NCI-H69 (cell line): Measurements from ENCODE around the gene LYRM2.

Experiments
- DNase-seq: peaks from one replicate; lab custom pipeline; 2025; lab: John Stamatoyannopoulos, UW

The LYRM2 gene

DNA sequence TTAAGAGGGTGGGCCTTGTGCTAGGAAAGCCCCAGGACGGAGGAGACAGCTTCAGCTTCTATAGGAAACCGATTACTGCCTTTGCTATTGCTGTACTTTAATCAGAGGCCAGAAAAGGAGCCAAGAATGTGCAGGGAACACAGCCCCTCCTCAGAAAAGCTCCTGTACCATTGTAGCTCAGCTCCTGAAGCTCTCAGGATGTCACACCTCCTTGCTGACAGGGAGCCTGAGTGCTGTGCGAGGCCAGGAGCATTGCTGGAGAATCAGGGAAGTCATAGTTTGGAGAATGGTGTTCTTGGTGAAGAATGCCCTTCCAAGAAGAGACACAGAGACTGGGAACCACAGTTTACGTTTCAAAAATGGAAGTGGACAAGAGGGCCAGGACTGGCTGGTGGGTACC is 46.8 kb downstream of the LYRM2 start:
- DNase-seq = no peak

DNA sequence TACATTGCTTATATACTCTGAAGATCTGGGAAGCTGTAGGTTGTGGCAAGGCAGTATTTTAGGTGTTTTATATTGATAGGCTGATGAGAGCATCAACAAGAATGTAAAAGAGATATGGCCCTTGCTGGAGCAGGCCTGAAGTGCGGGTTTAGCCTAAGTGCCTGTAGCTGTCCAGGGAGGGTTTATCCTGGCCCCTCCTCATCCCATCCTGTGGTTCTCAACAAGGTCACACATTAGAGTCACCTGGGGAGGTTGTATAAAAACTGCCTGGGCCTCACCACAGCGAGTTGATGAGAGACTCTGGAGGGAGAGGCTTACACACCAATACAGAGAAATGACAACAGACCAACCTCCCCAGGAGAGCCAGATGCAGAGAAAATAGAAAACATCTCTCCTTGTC is 48.4 kb downstream of the LYRM2 start:
- no peak for DNase-seq

DNA sequence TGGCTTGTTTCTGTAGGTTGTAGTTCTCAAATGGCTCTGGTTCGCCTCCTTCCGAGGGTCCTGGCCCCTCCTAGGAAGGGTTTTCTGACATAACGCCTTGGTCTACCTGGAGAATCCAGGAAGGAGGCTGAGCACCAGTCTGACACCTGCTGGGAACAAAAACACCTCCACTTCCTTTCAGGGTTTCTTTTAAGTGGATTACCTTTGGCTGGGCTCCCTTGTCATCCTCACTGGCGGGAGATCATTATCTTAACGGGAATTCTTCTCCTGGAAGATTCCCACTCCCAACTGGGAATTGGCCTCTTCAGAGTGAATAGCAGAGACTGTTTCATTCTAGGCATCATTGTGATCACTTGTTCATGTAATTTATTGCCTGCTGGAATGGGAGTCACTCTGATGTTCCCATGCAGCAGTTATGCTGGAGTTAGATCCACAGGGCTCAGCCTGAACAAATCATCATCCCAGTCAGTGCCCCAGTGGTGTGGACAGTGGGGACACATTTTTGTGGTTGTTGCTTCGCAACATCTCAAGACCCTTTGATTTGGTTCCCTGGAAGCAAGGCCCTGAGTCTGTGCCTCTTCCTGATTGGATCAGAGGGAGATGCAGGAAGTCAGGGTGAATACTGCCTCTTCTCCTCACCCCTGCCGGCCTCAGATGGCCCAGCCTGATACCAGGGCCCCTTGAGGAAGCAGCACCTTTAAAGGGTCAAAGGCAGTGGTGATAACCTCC is 49.1 kb downstream of the LYRM2 start:
- peak; percentile 78 for DNase-seq

DNA sequence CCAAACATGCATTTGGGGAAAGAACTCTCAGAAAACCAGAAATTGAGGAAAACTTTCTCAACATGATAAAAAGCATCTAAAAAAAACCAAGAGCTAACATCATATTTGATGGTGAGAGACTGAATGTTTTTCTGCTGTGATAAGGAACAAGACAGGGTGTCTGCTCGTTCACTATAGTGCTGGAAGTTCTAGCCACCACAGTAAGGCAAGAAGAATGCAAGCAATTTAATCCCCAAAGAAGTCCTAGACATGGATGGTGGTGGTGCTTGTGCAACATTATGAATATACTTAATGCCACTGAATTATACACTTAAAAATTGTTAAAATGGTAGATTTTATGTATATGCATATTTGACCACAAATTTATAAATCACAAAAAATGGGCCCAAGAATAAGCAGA is 53.4 kb downstream of the LYRM2 start:
- DNase-seq = no peak

DNA sequence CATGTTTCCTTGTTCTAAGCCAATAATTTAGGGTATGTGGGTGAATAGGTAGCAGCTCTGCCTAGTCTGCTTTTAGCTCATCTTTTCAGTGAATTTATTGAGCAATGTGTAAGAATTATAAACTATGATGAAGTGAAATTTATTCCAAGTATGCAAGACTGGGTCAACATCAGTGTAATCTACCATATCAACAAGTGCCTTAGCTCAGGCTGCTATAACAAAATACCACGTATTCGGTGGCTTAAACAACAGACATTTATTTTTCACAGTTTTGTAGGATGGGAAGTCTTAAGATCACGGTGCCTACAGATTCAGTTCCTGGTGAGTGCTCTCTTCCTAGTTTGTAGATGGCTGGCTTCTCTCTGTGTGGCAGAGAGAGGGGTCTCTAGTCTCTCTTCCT is 54.0 kb downstream of the LYRM2 start:
- DNase-seq = no peak

DNA sequence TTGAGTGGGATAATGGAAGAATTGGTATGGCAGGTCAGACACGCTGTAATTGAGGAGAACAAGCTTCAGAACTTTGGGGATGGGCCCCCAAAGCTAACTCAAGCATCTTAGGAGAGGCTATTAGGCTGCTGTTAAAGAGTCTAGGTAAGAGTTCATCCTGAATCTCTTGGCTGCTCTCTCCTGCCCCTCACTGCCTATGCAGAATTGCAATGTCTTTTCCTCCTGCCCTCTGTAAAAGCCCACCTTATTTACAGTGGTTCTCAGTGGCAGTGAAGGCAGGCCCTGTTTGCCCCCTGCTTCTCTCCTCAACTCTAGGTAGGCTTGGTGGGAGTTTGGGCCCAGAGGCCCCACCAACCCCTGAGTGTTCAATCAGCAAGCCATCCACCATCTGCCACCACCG is 55.0 kb downstream of the LYRM2 start:
- no peak for DNase-seq

DNA sequence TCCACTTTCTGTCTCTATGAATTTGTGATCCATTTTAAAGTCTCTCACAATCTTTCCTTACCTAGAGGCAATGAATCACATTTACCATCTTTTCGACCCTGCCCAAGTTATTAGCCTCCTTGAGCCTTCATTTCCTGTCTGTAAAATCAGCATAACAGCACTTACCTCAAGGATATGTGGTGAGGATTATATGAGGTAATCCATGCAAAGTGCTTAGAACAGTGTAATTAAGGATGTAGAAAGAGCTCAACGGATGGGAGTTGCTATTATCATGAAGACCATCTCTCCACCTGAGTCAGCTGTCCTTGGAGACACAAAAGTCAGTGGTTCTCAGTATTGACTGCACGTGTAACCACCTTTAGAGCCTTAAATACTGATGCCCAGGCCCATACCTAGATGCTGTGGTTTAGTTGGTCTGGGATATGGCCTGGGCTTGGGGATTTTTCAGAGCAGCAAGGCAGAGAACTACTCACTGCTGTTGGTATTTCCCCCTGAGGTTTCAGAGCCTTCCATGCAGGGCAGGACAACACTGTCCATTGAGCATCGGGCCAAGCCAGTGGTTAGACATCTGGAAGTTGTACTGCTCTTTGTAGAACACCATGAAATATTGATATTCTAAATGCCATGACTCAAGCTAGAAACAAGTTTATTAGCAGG is 55.8 kb downstream of the LYRM2 start:
- DNase-seq = peak; percentile 53

DNA sequence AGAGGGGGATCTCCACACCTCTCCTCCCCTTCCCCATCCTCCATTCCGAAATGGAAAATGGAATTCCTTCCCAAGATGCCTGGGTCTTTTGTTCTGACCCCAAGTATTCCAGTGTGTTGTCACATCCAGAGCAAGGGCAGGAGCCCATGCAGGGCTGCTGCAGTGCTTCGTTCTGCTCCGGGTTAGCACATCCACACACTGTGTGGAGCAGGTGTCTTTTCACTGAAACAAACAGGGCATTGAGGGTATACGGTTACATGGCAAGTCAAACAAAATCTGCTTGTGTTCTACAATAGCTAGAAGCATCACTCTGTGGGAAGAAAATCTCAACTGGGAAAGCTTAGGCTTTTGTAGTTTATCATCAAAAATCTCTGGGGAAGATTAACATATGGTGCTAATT is 56.9 kb downstream of the LYRM2 start:
- DNase-seq = peak; percentile 93

DNA sequence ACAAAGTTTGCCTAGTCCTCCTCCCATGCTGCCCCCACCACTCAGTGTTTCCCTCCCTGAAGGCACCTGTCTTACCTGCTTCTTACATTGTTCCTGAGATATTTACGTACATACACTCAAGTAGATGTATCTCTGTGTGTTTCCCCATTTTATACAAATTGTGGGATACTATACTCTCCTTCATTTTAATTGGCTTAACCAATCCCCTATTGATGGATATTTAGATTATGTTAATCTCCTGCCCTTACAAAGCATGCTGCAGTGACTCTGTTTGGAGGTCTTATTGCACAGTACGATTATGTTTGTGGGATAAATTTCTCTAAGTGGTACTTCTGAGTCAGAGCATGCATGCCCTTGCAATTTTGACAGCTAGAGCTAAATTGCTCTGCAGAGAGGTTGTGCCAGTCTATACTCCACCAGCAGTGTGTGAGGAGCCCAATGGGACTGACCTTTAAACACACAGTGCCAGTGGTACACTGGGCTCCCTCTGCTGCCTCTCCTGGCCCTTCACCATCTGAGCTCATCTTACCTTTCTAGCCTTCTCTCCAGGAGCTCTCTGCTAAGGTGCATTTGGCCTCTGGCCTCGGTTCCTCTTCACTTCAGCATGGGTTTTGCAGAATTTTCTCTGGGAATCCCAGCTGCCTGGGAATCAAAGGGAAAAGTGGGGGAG is 57.4 kb downstream of the LYRM2 start:
- peak; percentile 77 for DNase-seq

DNA sequence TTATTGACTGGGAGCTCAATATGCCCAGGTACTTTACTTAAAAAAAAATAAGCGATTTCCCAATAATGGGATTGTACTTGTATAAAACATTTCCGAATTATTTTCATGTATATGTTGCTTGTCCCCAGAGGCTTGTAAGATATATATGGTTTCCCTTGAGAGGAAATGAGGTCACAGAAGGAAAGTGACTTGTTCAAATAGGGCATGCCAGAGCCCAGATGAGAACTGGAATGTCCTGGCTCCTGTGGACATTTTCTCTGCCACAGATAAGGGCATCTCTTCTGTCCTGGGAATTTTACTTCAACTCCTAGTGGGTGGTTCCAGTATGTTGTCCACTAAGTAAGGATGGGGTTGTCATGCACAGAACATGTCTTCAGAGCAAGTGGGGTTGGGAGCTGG is 63.0 kb downstream of the LYRM2 start:
- DNase-seq = no peak

DNA sequence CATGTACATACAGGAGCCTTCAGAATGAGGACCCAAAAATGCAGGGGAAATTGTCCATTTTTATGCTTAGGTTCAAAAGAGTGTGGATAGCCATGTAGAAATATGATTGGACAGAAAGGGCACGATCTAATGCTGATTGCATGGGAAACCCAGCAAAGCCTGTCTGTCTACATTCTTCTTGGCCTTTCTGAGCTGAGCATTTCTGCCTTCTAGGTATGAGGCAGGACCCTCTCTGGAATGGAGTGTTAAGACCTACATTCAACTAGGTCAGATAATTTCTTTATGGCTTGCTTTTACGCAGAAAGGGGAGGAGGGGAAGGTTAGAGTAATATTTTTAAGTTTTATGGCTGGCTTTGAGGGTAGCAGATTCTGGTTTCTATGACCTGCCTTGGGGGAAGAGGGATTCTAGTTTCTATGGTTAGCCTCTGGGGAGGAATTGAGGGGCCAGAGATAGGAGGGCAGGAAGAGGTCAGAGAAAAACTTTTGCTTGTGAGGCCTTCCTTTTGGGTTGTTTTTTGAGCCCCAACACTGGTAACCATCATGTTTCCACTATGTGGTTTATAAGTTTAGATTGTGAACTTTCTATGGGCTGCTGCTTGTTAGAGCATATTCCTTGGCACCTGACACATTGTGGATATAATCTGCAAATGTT is 63.5 kb downstream of the LYRM2 start:
- no peak for DNase-seq

DNA sequence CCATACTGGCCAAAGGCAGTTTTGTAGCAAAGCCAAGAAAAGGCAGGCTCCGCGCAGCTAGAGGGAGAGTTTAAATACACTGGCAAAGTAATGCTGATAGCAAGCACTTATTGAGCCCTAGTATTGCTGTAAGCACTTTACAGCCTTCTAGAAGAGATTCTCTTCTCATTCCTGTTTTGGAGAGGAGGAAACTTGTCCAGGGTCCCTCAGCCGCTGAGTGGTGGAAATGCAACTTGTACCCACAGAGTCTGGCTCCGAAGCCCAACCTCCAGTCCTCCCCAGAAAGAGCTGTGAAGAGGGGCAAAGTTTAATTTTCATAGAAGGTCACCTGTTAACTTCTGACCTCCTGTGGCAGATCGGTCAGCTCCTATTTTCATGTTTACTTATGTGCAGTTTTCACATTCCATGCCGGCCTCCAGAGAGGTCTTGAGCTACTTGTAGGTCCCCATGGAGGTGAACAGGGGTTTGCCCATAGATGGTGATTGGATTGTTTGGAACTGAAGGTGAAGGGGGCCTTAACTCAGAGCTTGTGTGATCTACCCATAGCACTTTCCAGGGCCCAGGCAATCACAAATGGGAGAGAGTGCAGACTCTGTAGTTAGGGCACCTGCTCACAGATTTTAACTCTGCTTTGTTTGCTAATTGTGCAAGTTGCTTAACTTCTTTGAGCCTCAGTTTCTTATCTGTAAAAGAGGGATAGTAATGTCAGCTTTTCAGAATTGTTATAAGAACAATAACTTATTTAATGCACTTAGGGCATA is 70.7 kb downstream of the LYRM2 start:
- DNase-seq = peak; percentile 32

DNA sequence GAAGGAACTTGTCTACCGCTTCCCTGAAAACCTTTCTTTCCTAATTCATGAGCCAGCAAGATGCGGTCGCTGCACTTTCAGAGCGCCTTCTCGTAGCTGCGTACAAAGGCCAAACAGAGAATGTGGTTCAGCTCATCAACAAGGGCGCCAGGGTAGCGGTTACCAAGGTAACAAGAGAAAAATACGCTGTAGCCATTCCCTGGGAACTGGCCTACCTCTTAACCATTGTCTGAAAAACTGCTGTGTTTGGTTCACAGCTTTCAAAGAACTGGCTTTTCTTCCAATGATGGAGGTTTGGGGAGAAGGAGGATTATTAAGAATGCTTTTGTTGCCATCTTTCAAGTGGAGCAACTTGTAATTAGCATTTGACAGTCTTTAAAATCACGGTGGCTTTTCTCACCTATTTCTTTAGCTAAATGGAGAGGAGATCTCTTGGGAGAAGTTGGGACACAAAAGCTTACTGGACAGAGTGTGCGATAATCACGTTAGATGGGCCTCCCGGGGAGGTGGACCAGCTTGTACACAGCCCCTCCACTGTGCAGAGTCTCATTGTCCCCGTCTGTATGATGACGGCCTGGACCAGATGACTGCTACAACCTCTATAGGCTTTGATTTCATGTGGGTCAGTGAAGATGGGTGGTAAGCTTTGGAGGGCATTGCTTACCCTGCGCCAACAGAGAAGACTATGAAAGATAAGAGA is 71.5 kb downstream of the LYRM2 start:
- peak; percentile 91 for DNase-seq

DNA sequence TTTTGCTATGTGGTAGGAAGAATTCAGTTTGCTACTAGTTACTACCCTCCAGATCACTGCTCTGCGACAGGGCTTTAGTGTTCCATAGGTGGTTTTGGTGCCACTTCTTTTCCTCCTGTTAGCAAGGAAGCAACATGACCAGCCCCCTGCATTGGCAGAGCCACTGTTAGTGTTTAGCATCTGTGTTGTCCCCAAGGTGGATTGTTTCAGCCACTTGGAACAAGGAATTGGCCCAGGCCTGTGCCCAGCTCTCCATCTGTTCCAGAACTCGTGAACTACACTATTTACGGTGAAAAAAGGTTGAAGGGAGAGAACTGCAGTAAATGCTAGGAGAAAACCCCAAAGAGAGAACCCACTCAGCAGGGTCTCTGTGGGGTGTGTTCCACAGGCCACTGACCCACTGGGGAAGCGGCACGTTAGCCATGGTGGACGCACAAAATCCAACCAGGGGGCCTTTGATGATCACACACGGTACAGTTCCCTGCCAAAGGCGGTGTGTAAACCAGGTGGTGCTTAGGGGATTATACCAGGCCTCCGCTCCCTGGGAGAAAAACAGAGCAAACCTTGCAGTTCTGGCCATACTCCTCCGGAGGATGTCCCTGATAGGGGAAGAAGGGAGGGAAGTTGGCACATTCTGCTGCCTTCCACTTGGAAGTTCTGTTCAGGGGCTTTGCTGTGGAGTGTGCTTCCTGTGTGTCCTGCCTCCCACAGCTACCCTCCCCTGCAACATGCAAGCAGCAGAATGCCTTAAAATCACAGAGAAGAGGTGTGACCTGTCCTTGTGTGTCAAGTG is 72.3 kb downstream of the LYRM2 start:
- DNase-seq = peak; percentile 66

DNA sequence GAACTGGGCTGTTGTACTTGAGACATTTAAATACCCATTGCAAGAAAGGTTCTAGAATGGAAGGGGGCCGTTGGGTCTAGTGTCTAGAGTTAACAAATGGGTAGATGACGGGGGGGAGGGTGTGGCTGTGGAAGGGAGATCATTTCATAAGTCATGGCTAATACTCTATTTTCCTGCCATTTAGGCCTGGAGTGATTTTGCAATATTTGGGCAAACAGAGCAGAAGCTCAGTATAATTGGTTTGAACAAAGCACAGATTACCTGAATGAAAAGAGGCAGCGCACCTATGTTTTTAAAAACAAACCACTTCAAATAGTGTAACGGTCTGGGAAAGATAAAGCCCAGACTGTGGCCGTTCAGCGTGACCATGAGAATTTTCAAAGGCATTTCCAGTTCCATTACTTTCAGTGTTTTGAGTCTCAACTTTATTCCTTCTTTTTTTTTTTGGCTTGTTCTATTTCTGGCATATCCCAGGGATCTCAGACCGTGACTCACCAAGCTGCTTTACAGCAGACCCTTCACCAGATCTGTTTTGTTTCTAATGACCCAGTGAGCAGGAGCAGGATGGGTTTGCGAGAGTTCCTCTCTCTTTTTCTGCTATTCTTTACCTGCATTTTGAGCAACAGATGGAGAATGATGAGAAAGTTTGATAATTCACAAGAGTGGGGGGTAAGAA is 73.7 kb downstream of the LYRM2 start:
- peak; percentile 96 for DNase-seq

DNA sequence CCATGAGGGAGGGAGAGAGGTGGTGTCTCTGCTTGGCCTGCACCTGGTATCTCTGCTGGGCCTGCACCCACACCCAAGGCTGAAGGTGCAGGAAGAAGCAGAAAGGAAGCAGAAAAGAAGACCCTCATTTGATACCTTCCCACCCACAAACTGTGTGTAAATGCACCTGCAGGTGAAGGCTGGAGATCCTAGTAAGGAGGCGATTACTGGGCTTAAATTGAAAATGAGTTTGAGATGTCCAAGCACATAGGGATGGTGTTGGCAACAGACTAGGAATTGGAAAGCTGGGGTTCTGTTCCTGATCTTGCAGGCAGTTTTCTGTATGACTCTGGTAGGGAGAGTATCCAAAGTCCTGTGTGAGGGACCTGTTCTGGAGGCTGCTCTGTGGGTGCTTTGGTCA is 74.7 kb downstream of the LYRM2 start:
- DNase-seq = no peak

DNA sequence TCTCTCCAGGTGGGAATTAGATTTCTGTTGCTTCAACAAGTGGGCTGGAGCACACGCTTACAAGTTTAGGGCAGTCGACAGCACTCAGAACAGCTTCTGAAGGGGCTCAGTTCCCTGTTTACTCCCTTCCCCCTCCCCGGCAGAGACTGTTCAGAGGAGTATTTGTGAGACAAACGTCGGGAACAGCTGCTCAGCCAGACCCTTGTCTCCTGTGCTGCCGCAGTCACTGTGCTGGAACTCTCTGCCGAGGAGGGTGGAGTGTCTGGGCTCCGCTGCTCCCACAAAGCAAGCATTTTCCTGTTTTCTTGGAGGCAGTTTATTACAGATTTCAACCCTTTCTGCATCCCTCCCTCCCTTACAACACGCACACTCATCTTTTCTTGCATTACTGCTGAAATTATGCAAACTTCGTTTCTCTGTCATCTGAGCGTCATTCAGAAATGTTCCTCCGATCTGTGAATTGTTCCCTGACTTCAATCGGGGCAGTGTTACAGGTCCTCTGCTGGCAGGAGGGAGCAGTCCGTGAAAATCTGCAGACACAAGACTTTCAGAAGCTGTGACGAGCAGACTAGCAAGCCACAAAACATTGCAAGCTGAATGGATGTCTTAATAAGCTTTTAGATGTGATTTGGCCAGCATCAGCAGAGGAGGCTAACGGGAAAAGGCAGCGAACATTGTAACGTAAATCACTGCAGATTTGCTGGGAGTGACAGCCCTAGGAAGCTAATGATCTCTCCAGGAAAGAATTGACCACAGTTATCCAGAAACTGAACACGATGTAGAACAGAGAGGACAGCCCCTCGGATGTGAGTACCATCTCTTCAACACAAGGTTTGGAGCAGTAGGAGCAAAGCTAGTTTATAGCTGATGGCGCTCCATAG is 76.2 kb downstream of the LYRM2 start:
- peak; percentile 89 for DNase-seq

DNA sequence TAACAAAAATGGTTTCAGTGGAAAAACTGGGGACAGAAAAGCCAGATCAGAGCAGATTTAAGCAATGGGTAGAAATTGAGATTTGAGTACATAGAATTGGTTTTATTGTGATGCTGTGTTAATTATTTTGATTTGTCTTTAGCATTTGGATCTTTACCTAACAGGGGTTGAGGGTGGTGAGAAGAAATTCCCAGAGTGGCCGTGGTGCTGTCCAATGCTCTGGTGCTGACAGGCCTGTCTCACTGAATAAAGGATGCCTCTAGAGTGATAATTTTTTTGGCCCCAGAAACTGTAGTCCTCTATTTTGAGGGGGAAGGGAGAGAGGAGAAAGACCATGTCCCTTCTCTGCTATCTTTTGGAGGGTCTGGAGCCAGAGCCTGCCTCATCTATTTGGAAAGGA is 79.1 kb downstream of the LYRM2 start:
- no peak for DNase-seq

DNA sequence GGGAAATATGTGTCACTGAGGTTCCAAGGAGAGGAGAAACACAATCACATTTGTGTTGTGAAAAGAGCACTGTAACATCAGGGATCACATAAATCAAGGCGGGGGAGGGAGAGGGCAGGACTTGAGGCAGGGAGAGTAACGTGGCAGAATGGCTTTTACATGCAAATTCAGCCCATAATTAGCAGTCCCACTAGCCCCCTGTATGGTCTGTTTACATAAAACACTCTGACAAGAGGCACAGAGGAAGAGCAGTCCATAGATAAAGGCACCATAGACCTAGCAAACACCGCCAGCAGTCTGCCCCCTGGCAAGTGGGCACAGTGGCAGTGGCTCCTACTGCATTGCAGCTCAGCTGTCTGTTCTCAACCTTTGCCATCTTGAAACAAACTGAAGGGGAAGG is 82.7 kb downstream of the LYRM2 start:
- DNase-seq = peak; percentile 99
